Measurements from ENCODE around the gene SCAMP4.
"Not testable (repeated sequence)": the region's sequence is repeated elsewhere in the genome, so short reads cannot be mapped to it uniquely, and the experiment has no call there.

Gene SCAMP4

GRCh38 chr19:1884291-1884718, 20.9 kb upstream of the SCAMP4 start:
- DNase-seq, result no peak

DNA sequence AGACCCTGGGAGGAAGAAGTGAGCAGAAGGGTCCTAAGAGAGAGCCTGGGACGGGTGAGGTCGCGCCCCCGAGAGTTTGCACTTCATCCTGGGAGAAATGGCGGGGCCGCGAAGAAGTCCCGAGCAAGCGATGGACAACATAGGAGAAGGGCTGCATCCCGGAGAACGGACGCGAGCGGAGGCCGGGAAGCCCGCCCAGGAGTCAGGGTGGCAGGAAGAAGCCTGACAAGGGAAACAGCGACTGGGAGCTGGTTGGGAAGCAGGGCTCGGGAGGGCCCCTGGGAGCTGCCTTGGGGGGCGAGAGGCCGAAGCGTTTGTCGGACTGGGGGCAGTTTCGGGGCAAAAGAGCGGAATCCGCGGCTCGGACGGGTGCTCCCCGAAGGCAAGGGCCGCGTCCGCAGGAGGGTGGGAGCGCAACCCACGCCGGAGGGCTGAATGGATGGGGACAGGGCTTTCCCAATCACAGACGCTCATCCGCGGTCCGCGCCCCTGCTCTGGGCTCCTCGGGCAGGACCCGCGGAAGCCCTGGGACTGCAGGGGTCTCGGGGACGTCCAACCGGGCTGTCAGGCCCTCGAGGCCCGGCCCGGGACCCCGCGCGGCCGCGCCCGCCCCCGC, 20.4 kb upstream of the SCAMP4 start:
- DNase-seq, result no peak

GRCh38 chr19:1885398-1886119, 19.6 kb upstream of the SCAMP4 start, which contains the start of gene ABHD17A:
Gene ABHD17A (minus strand): TSS chr19:1885496. CDS start chr19:1881566, 3,930 bp downstream.
- peak; percentile 93 for DNase-seq

- not testable (repeated sequence) for DNase-seq
Observed at GRCh38 chr19:1886360-1886759, 18.8 kb upstream of the SCAMP4 start.

GRCh38 chr19:1888385-1888784, 16.8 kb upstream of the SCAMP4 start:
- no peak for DNase-seq

DNA sequence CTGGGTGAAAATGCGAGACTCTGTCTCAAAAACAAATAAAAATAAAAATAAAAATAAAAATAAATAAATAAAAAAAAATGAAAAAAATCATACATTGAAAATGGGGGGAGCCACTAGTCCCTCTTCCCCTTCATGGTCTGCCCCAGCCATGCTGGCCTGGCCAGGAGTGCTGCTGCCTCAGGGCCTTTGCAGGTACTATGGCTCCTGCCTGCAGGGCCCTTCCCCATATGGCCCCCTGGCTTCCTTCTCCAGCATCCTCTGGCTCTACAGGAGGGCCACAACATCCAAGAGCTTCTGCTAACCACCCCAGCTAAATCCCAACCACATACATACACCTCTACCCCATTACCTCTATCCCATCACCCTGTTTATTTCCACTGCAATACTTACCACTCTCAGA, 15.3 kb upstream of the SCAMP4 start:
- DNase-seq, result no peak

- no peak for DNase-seq
Observed at GRCh38 chr19:1893791-1894190, 11.4 kb upstream of the SCAMP4 start.

- no peak for DNase-seq
Observed at GRCh38 chr19:1896508-1896907, 8.7 kb upstream of the SCAMP4 start.

GRCh38 chr19:1901940-1902404, 3.2 kb upstream of the SCAMP4 start:
- no peak for DNase-seq

DNA sequence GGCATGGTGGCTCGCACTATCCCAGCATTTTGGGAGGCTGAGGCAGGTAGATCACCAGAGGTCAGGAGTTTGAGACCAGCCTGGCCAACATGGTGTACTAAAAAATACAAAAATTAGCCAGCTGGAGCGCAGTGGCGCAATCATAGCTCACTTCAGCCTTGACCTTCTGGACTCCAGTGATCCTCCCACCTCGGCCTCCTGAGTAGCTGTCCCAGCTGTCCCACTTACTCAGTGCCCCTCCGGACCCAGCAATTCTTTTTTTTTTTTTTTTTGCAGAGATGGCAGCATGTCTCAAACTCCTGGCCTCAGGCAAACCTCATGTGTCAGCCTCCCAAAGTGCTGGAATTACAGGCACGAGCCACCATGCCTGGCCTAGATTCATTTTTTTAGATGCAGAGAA, 2.3 kb upstream of the SCAMP4 start:
- no peak for DNase-seq

DNA sequence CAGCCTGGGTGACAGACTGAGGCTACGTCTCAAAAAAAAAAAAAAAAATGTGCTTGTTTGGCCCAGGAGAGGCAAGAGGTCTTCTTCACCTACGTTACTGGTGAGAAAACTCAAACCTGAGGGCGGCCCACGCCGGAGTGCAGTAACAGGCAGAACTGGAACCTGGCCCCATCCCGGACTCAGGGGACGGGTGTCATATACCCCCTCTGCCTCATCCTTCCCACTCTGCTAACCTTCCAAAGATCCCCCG, 414 bp upstream of the SCAMP4 start:
- DNase-seq, result no peak

GRCh38 chr19:1905863-1906375, 720 bp downstream of the SCAMP4 start:
- no peak for DNase-seq

- no peak for DNase-seq
Observed at GRCh38 chr19:1906985-1907562, 1.9 kb downstream of the SCAMP4 start.

- no peak for DNase-seq
Observed at GRCh38 chr19:1907563-1908363, 2.6 kb downstream of the SCAMP4 start.

DNA sequence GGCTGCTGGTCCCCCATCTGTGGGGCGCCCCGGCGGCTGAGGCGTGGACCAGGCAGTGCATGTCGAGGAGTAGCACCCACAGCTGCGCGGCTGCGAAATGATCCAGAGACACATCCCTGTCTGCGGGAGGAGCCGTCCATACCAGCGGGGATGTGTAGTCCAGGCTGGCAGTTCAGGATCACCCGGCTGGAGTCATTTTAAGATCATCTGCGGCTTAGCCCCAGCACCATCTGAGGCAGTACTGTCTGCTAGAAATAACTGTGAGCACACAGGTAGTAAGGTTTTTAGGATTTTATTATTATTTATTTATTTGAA, 3.1 kb downstream of the SCAMP4 start:
- no peak for DNase-seq

DNA sequence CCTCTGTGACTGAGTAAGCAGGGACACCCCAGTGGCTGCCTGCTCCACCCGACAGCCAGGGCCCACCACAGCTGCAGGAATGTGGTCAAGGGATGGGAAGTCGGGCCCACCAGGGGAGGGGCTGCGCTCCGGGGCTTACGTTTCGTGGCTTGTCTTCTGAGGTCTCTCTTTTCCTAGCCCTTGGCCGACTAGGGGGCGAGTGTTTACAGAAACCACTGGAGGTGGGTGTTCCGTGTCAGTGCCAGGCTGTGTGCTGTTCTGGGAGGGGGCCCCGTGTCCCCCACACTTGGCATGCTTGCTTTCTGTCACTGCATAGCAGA, 4.5 kb downstream of the SCAMP4 start:
- DNase-seq, result no peak

- DNase-seq, result no peak
Observed at GRCh38 chr19:1910177-1910576, 5.0 kb downstream of the SCAMP4 start.

DNA sequence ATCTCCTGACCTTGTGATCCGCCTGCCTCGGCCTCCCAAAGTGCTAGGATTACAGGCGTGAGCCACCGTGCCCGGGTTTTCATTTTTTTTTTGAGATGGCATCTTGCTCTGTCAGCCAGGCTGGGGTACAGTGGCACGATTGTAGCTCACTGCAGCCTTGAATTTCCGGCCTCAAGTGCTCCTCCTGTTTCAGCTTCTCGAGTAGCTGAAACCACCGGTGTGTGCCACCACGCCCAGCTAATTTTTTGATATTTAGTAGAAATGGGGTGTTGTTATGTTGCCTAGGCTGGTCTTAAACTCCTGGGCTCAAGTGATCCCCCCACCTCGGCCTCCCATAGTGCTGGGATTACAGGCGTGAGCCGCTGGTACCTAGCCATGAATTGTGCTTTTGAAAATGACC, 5.9 kb downstream of the SCAMP4 start:
- no peak for DNase-seq

GRCh38 chr19:1911995-1912394, 6.8 kb downstream of the SCAMP4 start:
- no peak for DNase-seq

DNA sequence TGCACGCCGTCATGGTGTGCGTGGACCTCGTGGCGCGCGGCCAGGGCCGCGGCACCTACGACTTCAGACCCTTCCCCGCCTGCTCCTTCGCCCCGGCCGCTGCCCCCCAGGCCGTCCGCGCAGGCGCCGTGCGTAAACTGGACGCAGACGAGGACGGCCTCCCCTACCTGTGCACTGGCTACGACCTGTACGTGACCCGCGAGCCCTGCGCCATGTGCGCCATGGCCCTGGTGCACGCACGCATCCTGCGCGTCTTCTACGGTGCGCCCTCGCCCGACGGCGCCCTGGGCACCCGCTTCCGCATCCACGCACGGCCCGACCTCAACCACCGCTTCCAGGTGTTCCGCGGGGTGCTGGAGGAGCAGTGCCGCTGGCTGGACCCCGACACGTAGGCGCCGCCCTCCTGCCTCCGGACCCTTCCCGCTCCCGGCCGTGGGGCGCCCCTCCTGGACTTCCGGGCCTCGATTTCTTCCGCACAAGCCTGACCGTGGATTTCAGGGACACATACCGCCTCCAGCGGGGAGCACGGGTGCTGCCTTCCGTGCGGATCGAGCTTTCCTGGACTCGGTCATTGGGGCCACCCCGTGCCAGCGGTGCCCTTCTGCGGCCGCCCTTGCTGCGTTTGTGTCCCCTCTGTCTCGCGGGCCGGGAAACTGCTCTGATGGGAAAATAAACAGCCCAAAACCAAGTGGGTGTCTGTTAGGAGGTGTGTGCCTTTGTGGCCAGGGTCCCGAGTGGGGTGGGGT, 7.7 kb downstream of the SCAMP4 start:
- DNase-seq, result no peak

DNA sequence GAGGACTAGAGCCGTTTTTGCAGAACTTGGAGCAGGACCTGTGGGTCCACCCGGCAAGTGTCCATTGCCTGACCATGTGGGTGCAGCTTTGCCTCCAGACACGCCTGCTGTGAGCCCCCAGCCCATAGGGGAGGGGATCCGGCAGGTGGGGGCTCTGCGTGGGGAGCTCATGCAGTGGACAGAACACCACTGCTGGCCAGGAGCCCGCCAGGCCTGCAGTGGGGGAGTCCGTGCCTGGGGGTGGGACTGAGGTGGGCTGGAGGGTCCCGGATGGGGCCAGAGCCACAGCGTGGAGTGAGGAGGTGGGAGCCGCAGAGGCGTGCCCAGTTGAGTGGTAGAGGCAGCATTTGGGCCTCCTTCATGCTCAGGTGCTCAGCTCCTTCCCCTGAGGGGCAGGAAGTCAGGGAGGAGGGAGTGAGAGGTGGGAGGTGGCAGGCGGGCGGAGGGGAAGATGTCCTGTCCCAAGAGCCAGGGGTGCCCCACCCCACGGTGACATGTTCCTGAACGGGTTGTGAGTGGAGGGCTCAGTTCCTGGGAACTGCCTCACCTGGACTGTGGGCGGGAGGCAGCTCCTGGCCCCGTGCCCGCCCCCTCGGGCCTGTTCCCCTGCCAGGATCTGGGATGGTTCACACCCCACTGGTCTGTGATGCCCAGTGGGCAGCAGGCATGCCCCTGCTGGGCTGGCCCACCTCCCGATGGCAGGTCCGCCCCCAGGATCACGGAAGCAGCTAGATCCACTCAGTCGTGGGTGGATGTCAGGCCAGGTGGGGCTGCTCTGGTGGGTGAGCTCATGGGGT, 8.8 kb downstream of the SCAMP4 start:
- no peak for DNase-seq

DNA sequence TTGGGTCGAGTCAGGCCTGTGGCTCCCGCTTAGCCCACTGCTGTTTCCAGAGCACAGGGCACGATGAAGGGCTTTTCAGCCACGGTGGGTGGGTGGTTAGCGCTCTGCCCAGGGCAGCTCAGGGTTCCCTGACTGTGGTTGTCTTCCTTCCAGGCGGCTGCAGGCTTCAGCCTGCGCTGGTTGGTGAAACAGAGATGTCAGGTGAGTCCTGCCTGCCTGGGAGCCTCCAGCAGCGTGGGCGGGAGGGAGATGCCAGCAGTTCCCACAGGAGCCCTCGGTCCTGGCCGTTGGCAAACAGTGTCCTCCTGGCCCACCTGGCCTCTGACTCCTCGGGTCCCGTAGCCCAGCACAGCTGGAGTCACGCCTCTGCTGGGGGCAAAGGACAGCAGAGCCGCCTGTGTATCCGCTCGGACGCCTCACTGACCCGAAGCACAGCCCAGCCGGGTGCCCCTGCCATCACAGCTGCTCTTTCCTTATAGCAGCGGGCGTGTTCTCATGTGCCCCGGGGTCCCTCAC, 9.7 kb downstream of the SCAMP4 start:
- DNase-seq, result no peak

Data from activated gamma-delta T cell (primary cell).